IPS DF 6.9 (cell line): ENCODE data around the gene SAFB2.
A peak's percentile ranks its signal among the peaks of the same experiment; 100 is the strongest.

ENCODE experiments used
- DNase-seq: peaks from one replicate; pipeline ENCODE4 v3.0.0-alpha.2; 2013; ENCODE audit warnings: low read depth, low spot score
- H3K27ac ChIP-seq: one replicate; pipeline ENCODE4 v1.5.1; 2013; ENCODE audit warnings: low read length, control low read depth
- H3K27me3 ChIP-seq: 2 replicates; pipeline ENCODE4 v1.6.1; 2013; ENCODE audit warnings: mild to moderate bottlenecking, low read length; ENCODE audit not compliant: control insufficient read depth, insufficient read depth
- H3K36me3 ChIP-seq: 2 replicates; pipeline ENCODE4 v1.6.1; 2013; ENCODE audit warnings: low read length; ENCODE audit not compliant: control insufficient read depth, insufficient read depth
- H3K4me1 ChIP-seq: 2 replicates; pipeline ENCODE4 v1.6.1; 2013; ENCODE audit warnings: low read length; ENCODE audit not compliant: control insufficient read depth, insufficient read depth
- H3K4me3 ChIP-seq: 2 replicates; pipeline ENCODE4 v1.5.1; 2013; ENCODE audit warnings: mild to moderate bottlenecking, low read length
- H3K9me3 ChIP-seq: 2 replicates; pipeline ENCODE4 v1.6.1; 2013; ENCODE audit warnings: low read length, inconsistent platforms; ENCODE audit not compliant: control insufficient read depth, insufficient read depth
- WGBS: extraction: QIAGEN DNeasy Blood & Tissue Kit; methylation state at CpG from one replicate; pipeline ENCODE4 v1.1.7; 2013; ENCODE audit warnings: mixed read lengths, missing lambda C conversion rate; ENCODE audit not compliant: insufficient read length, insufficient coverage; 5-methylcytosine and 5-hydroxymethylcytosine counted together

Gene SAFB2

GRCh38 chr19:5635427-5635826, 12.9 kb upstream of the SAFB2 start:
- Histone ChIP-seq H3K27me3 (no peaks in the 10 kb centered on the region), H3K4me1 (no peaks in the 10 kb centered on the region), H3K9me3 (no peaks in the 10 kb centered on the region), H3K27ac (no peak overlapping the region), H3K4me3 (no peak overlapping the region), H3K36me3 (0 out of 2 replicates have a peak, but pooled peaks cover 2% of the 10 kb centered on the region)
- no CpG with 5 or more reads among the region's 6 CpGs for WGBS
- no peak for DNase-seq

DNA sequence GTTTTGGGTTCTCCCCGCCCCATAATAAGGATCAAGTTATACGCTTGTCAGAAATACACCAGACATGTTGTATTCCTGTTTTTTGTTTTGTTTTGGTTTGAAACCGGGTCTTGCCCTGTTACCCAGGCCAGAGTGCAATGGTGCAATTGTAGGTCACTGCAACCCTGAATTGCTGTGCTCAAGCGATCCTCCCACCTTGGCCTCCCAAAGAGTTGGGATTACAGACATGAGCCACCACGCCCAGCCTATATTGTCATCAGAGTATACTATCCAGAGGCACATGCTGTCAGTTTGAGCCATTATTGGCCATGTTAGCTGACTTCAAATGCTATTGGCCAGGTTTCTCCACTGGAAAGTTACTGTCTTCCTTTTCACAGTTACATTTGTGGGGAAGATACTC, 10.1 kb upstream of the SAFB2 start:
- Histone ChIP-seq H3K4me3 (no peak overlapping the region), H3K9me3 (no peaks in the 10 kb centered on the region), H3K4me1 (no peaks in the 10 kb centered on the region), H3K27ac (no peak overlapping the region), H3K36me3 (peaks cover 11% of the 10 kb centered on the region; the same call in 1 of the 2 replicates), H3K27me3 (no peaks in the 10 kb centered on the region)
- DNase-seq, result no peak
- WGBS, result no CpG with 5 or more reads among the region's 5 CpGs

DNA sequence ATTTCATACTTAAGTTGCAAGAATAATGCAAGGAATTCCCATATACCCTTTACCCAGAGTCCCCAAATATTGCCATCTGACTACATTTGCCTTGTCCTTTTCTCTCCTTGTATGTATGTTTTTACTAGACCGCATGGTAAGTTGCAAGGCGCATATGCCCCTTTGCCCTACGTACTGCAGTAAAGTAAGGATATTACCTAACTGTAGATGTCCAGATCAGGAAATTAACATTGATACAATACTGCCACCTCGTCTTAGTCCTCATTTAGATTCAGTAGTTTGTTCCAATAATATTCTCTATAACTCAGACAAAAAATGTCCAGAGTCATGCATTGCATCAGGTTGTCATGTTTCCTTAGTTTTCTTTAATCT, 9.7 kb upstream of the SAFB2 start:
- no CpG with 5 or more reads among the region's 4 CpGs for WGBS
- H3K4me1 ChIP-seq, result no peaks in the 10 kb centered on the region
- no peaks in the 10 kb centered on the region for H3K27me3 ChIP-seq
- H3K36me3 ChIP-seq, result peaks cover 15% of the 10 kb centered on the region; the same call in 1 of the 2 replicates
- no peak overlapping the region for H3K4me3 ChIP-seq
- no peak overlapping the region for H3K27ac ChIP-seq
- no peak for DNase-seq
- H3K9me3 ChIP-seq, result no peaks in the 10 kb centered on the region

DNA sequence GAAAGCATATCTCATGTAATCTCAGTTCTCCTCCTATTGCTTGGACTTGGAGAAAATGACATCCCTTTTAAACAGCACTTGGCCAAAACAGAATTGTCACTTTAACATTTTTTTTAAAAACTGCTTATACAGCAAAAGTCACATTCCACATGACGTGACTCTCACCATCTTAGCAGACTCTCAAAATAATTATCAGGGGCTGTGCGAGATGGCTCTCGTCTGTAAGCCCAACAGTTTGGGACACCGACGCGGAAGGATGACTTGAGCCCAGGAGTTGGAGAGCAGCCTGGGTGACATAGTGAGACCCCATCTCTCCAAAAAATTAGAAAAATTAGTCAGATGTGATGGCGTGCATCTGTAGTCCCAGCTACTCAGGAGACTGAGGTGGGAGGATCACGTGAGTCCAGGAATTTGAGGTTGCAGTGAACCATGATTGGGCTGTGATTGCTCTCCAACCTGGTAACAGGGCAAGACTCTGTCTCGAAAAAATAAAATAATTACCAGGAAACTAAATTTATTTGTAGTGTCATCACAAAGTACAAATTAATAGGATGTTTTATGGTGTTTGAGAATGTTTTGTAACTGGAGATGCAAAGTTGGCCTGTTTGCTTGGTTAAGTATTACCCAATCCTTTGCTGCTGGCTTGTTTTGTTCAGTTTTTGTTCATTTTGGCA, 9.1 kb upstream of the SAFB2 start:
- no CpG with 5 or more reads among the region's 9 CpGs for WGBS
- Histone ChIP-seq H3K27me3 (no peaks in the 10 kb centered on the region), H3K4me3 (no peak overlapping the region), H3K9me3 (no peaks in the 10 kb centered on the region), H3K27ac (no peak overlapping the region), H3K36me3 (peaks cover 18% of the 10 kb centered on the region; the same call in 1 of the 2 replicates), H3K4me1 (no peaks in the 10 kb centered on the region)
- DNase-seq, result no peak

GRCh38 chr19:5628919-5629481, 6.4 kb upstream of the SAFB2 start:
- Histone ChIP-seq H3K4me3 (no peak overlapping the region), H3K9me3 (no peaks in the 10 kb centered on the region), H3K4me1 (no peaks in the 10 kb centered on the region), H3K27ac (no peak overlapping the region), H3K36me3 (peaks cover 29% of the 10 kb centered on the region; the same call in 1 of the 2 replicates), H3K27me3 (no peaks in the 10 kb centered on the region)
- no CpG with 5 or more reads among the region's 9 CpGs for WGBS
- no peak for DNase-seq

DNA sequence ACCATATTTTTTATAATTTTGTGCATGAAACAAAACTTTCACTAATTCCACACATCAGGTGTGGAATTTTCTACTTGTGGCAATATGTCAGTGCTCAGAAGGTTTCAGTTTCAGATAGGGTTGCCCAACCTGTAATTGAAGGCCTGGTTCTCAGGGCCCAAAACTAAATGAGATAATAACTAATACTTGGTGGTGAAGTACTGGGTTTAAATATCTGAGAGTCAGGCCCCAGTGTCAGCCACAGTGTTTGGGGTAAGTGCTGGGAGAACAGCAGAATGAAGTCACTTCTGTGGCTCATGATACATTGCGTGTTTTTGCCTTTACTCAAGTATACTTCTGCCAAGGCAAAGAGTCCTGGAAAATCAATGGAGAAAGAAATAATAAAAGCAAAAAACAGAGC, 5.9 kb upstream of the SAFB2 start:
- Histone ChIP-seq H3K4me1 (no peaks in the 10 kb centered on the region), H3K4me3 (no peak overlapping the region), H3K36me3 (peaks cover 29% of the 10 kb centered on the region; the same call in 1 of the 2 replicates), H3K9me3 (no peaks in the 10 kb centered on the region), H3K27me3 (no peaks in the 10 kb centered on the region), H3K27ac (no peak overlapping the region)
- DNase-seq, result no peak
- no CpG with 5 or more reads among the region's 1 CpG for WGBS

DNA sequence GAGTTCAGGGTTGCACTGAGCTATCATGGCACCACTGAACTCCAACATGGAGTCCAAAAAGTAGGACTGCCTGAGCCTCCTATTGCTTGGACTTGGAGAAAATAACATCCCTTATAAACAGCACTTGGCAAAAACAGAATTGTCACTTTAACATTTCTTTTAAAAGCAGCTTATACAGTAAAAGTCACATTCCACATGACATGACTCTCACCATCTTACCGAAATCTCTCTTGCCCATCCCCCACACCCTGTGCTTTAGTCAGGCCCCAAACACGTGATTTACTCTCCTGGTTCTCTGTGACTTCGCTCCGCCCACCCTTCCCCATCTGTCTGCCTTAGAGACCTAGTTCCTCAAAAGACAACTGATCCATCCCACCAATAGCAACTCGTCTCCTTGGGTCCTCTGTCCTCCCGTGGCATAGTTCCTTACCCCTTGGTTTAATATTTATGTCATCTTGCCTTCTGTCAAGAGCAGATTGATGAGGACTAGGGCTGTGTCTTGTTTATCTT, 4.9 kb upstream of the SAFB2 start:
- H3K27ac ChIP-seq, result no peak overlapping the region
- H3K36me3 ChIP-seq, result peaks cover 27% of the 10 kb centered on the region; the same call in 1 of the 2 replicates
- no CpG with 5 or more reads among the region's 6 CpGs for WGBS
- no peaks in the 10 kb centered on the region for H3K4me1 ChIP-seq
- no peaks in the 10 kb centered on the region for H3K27me3 ChIP-seq
- no peaks in the 10 kb centered on the region for H3K9me3 ChIP-seq
- no peak overlapping the region for H3K4me3 ChIP-seq
- DNase-seq, result no peak

DNA sequence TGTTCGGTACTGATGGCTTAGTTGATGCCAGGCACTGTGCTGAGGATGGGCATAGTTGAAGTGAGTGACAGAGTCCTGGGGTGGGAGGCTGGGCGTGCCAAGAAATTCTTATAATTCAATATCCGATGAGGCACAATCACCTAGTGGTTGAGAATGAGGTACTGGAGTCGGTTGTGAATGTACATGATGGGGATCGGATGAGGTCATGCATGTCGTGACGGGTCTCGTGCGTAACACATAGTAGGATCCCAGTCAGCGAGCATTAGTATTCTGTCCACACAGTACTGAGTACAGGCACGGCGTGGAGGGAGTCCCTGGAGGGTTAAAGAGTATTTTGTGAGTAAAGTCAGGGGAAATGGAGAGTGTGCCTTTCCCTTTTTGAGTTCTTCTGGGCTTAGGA, 3.1 kb upstream of the SAFB2 start:
- H3K27me3 ChIP-seq, result no peaks in the 10 kb centered on the region
- DNase-seq, result no peak
- H3K4me1 ChIP-seq, result no peaks in the 10 kb centered on the region
- WGBS, result no CpG with 5 or more reads among the region's 12 CpGs
- H3K4me3 ChIP-seq, result no peak overlapping the region
- no peaks in the 10 kb centered on the region for H3K9me3 ChIP-seq
- no peak overlapping the region for H3K27ac ChIP-seq
- peaks cover 27% of the 10 kb centered on the region; the same call in 1 of the 2 replicates for H3K36me3 ChIP-seq

DNA sequence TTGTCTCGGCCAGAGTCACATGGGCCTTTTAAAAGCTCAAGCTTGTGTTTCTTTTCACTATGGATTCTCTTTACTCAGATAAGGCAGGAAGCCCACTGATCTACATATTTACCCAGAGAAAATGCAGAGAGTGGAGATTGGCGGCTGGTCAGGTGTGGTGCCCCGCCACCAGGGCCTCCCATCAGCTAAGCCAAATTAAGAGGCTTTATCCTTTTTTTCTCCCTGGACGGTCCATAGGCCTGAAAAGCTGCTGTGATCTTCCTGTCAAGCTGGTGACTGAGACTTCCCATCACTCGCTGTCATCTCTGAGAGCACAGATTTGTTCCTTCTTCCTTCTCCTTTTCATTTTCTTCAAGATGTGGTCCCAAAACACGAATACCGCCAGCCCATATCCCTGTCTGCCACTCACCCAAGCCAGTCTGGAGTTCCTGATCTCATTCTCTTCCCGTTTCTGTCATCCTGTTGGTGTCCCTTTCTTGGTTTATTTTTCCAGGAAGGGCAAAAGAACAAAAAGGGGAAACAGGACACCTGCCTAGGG, 2.2 kb upstream of the SAFB2 start:
- Histone ChIP-seq H3K4me1 (no peaks in the 10 kb centered on the region), H3K9me3 (no peaks in the 10 kb centered on the region), H3K27ac (no peak overlapping the region), H3K36me3 (peaks cover 27% of the 10 kb centered on the region; the same call in 1 of the 2 replicates), H3K4me3 (no peak overlapping the region; the same call in 1 of the 2 replicates), H3K27me3 (no peaks in the 10 kb centered on the region)
- DNase-seq, result no peak
- no CpG with 5 or more reads among the region's 8 CpGs for WGBS

GRCh38 chr19:5624018-5624663, 1.6 kb upstream of the SAFB2 start:
- Histone ChIP-seq H3K36me3 (peaks cover 26% of the 10 kb centered on the region; the same call in 1 of the 2 replicates), H3K9me3 (no peaks in the 10 kb centered on the region), H3K4me3 (peak overlapping the region; percentile 69; the same call in 1 of the 2 replicates), H3K27ac (no peak overlapping the region), H3K4me1 (no peaks in the 10 kb centered on the region), H3K27me3 (no peaks in the 10 kb centered on the region)
- no CpG with 5 or more reads among the region's 20 CpGs for WGBS
- no peak for DNase-seq
